Suppressor macrophage (primary cell): ENCODE measurements around the gene DDN.

ENCODE experiments used
- DNase-seq, 4 experiments: peaks; one replicate each; pipeline ENCODE4 v3.0.0-alpha.2; 2020 to 2022

DDN gene

GRCh38 chr12:49013428-49013827 lies 14.3 kb upstream of the DDN start:
- no peak for DNase-seq

GRCh38 chr12:49012739-49013138 lies 13.6 kb upstream of the DDN start:
- no peak for DNase-seq

GRCh38 chr12:49010092-49010668 lies 11.0 kb upstream of the DDN start:
- no peak for DNase-seq

- no peak for DNase-seq
Measured at GRCh38 chr12:49008943-49009342, 9.8 kb upstream of the DDN start.

GRCh38 chr12:49000346-49000745 lies 1.2 kb upstream of the DDN start:
- no peak for DNase-seq

- peak in 3 of 4 experiments; percentile 44 to 52 (median 45) for DNase-seq
Measured at GRCh38 chr12:48998497-48999353, 450 bp downstream of the DDN start.

- peak in 3 of 4 experiments; percentile 23 to 58 (median 36) for DNase-seq
Measured at GRCh38 chr12:48997719-48998496, 1.3 kb downstream of the DDN start.

- DNase-seq: peak; percentile 88 to 94 (median 90)
Measured at GRCh38 chr12:48996794-48997718, 2.1 kb downstream of the DDN start.

GRCh38 chr12:48995086-48995879 lies 3.9 kb downstream of the DDN start:
- peak; percentile 78 to 87 (median 80) for DNase-seq

GRCh38 chr12:48994224-48995085 lies 4.7 kb downstream of the DDN start:
- no peak for DNase-seq

GRCh38 chr12:48993787-48994186 lies 5.4 kb downstream of the DDN start:
- no peak for DNase-seq

- no peak for DNase-seq
Measured at GRCh38 chr12:48991247-48992050, 7.7 kb downstream of the DDN start.

- DNase-seq: no peak
Measured at GRCh38 chr12:48990552-48990951, 8.6 kb downstream of the DDN start.

- peak; percentile 74 to 88 (median 84) for DNase-seq
Measured at GRCh38 chr12:48988030-48988649, 11.0 kb downstream of the DDN start.

- DNase-seq: no peak
Measured at GRCh38 chr12:48986720-48987291, 12.4 kb downstream of the DDN start.

GRCh38 chr12:48985901-48986300 lies 13.3 kb downstream of the DDN start:
- DNase-seq: no peak

- DNase-seq: no peak
Measured at GRCh38 chr12:48985475-48985897, 13.7 kb downstream of the DDN start.

- no peak for DNase-seq
Measured at GRCh38 chr12:48982397-48983080, 16.6 kb downstream of the DDN start.
